NCI-H2196 treated with DMSO at 0.1 percent for 48 hours (cell line): ENCODE data around the gene PDE12.
A peak's percentile ranks its signal among the peaks of the same experiment; 100 is the strongest.

ENCODE experiments used
- DNase-seq: peaks from one replicate; lab custom pipeline; 2025; ENCODE audit not compliant: unreplicated experiment; lab: John Stamatoyannopoulos, UW

The PDE12 gene, protein sequence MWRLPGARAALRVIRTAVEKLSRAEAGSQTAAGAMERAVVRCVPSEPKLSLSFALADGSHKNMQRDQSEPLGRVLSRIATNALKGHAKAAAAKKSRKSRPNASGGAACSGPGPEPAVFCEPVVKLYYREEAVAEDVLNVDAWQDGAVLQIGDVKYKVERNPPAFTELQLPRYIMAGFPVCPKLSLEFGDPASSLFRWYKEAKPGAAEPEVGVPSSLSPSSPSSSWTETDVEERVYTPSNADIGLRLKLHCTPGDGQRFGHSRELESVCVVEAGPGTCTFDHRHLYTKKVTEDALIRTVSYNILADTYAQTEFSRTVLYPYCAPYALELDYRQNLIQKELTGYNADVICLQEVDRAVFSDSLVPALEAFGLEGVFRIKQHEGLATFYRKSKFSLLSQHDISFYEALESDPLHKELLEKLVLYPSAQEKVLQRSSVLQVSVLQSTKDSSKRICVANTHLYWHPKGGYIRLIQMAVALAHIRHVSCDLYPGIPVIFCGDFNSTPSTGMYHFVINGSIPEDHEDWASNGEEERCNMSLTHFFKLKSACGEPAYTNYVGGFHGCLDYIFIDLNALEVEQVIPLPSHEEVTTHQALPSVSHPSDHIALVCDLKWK

GRCh38 chr3:57555738-57556458 lies at the start of gene PDE12:
Gene PDE12 (plus strand): TSS chr3:57556274. CDS start chr3:57556380, 106 bp downstream.
- peak; percentile 51 for DNase-seq

DNA sequence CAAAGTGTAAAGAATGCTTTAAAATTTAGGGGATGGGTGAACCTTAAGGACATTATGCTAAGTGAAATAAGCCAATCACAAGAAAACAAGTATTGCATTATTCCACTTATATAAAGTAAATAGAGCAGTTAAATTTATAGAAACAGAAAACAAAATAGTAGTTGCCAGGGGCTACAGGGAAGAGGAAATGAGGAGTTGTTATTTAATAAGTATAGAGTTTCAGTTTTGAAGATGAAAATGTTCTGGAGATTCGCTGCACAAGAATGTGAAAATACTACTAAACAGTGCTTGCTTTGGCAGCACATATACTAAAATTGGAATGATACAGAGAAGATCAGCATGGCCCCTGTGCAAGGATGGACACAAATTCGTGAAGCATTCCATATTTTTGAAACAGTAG lies 43.9 kb upstream of the PDE12 start:
- DNase-seq: no peak

DNA sequence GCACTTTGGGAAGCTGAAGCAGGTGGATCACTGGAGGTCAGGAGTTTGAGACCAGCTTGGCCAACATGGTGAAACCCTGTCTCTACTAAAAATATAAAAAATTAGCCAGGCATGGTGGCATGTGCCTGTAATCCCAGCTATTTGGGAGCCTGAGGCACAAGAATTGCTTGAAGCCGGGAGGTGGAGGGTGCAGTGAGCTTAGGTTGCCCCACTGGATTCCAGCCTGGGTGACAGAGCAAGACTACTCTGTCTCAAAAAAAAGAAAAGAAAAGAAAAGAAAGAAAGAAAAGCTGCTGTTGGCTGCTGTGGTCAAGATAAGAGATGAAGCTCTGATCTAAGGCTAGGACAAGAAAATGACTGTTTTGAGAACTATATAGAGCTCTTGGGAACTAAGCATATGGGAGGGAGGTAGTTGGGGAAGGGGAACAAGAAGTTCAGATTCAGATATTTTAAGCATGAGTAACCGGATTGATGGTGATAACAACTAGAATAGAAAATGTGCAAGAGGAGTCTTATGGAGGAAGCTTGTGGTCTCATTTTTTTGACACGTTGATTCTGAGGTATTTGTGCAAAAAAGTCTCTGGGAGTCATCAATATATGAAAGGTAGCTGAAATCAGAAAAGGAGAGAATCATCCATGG lies 37.7 kb upstream of the PDE12 start:
- DNase-seq: no peak

- DNase-seq: no peak
Observed at GRCh38 chr3:57530071-57530608, 25.9 kb upstream of the PDE12 start.

DNA sequence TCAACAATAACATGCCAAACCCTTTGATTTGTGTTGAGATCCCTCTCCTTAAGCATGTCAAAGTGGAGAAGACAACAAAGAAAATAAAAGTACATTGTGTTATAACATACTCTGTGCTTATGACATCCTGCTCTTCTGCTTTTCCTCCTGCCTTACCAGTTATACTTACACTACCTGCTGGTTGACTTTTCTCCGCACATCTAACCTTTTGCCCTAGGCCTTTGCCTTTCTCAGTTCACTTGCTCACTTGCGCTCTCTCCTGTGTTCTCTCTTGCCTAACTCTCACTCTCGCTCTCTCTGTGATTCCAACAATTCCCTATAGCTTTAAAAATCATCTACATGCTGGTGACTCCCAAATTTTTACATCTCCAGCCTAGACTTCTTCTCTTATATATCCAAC lies 17.6 kb upstream of the PDE12 start:
- no peak for DNase-seq

GRCh38 chr3:57544181-57545125 lies 11.6 kb upstream of the PDE12 start, which contains the start of gene DNAH12:
Gene DNAH12 (minus strand): TSS chr3:57544344. CDS start chr3:57542870, 1,474 bp downstream.
- peak; percentile 30 for DNase-seq

GRCh38 chr3:57545636-57546268 lies 10.3 kb upstream of the PDE12 start:
- no peak for DNase-seq

DNA sequence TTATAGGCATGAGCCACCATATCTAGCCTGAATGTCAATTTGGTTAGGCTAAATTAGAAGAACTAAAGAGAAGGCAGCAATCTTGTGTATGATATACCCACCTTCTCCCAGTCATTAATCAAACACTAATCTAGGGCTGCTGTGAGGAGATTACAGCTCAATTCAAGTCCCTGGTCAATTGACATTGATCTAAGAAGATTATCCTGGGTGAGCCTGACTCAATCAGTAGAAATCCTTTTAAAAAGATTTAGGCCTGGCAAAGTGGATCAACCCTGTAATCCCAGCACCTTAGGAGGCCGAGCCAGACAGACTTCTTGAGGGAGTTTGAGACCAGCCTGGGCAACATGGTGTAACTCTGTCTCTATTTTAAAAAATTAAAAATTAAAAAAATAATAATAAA lies 9.5 kb upstream of the PDE12 start:
- DNase-seq: no peak

GRCh38 chr3:57555306-57555705 lies 768 bp upstream of the PDE12 start:
- no peak for DNase-seq

- DNase-seq: no peak
Observed at GRCh38 chr3:57556459-57557084, 498 bp downstream of the PDE12 start.

DNA sequence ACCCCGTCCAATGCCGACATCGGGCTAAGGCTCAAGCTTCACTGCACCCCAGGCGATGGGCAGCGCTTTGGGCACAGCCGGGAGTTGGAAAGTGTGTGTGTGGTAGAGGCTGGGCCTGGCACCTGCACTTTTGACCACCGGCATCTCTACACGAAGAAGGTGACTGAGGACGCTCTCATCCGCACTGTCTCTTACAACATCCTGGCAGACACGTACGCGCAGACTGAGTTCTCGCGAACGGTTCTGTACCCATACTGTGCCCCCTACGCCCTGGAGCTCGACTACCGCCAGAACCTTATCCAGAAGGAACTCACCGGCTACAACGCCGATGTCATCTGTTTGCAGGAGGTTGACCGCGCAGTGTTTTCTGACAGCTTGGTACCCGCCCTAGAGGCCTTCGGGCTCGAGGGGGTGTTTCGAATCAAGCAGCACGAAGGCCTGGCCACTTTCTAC lies 1.0 kb downstream of the PDE12 start:
- no peak for DNase-seq

DNA sequence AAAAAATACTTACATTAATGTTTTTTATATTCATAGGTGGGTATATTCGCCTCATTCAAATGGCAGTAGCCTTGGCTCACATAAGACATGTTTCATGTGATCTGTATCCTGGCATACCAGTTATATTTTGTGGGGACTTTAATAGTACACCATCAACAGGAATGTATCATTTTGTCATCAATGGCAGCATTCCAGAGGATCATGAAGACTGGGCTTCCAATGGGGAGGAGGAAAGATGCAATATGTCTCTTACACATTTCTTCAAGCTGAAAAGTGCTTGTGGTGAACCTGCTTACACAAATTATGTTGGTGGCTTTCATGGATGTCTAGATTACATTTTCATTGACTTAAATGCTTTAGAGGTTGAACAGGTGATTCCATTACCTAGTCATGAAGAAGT lies 3.5 kb downstream of the PDE12 start:
- DNase-seq: no peak

DNA sequence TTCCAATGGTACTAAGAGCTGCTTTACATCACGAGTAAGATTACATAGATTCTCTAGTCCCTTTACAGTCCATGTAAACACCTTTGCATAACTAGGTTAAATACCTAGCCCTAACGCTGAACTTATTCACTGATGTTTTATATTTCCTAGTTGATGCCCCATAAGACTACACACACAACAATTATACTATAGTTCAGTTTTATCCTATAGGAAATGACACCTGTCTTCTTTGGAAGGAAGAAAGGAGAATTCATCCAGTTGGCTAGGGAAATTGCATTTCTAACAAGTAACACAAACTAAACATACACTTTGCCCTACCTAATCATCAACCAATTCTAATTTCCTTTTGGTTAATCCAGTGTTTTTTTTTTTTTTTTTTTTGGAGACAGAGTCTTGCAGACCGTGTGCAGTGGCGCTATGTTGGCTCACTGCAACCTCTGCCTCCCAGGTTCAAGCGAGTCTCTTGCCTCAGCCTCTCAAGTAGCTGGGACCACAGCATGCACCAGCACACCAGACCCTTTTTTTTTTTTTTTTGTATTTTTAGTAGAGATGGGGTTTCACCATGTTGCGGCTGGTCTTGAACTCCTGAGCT lies 13.9 kb downstream of the PDE12 start:
- DNase-seq: no peak

GRCh38 chr3:57570878-57571277 lies 14.8 kb downstream of the PDE12 start:
- no peak for DNase-seq

DNA sequence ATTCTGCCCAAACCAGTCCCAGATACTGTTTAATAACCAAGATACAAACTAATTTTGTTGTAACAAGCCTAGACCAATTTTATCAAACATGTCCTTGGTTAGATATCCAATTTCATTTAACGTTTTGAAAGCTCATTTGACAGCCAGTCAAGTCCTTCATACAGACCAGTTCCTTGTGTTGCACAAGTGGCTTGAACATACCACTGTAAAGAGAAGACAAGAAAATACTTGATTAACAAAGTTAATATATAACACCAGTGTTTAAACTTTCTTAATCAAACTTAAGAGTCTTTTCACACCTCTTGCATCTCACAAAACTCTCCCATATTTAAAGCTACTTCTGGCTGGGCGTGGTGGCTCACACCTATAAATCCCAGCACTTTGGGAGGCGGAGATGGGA lies 16.0 kb downstream of the PDE12 start:
- no peak for DNase-seq

DNA sequence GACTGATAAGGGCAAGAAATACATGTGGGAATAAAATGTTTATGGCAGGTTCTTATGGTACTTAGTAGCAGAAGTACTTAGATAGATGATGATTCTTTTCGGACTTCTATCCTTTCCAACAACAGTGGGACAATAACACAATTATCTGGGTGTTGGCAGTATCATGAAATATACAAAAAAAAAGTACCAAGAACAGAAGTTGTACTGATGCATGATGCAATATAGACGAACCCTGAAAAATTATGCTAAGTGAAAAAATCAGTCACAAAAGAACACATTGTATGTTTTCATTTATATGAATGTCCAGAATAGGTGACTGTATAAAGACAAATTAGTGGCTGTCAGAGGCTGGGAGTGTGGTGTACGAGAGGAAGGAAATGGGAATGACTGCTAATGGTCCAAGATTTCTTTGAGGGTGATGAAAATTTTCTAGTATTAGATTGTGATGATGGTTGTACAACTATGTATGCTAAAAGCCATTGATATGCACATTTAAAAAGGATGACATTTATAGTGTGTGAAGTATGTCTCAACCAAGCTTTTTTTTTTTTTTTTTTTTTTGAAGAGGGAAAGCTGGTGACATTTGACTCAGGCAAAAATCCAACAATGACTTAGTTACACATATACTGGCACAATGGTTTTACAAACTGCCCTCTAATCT lies 20.0 kb downstream of the PDE12 start:
- no peak for DNase-seq

- no peak for DNase-seq
Observed at GRCh38 chr3:57577801-57578200, 21.7 kb downstream of the PDE12 start.
